Endothelial cell of umbilical vein (primary cell): ENCODE measurements around the gene SLC44A1. TPM values are rescaled to one million over a fixed set of nuclear protein-coding genes. Genes with fewer than 3 reads are reported as not detected.

Experiments
- BruUV-seq: library from RNA; stranded (reverse); fragments of 400-500 nt; replicated peaks from 2 replicates; lab custom pipeline; 2021; lab: Mats Ljungman, UMichigan
- CTCF ChIA-PET: fragments of 300-600, 350-600 bp; sonication (Branson Sonifier 250); formaldehyde crosslinking; loops from one replicate; lab custom pipeline; 2021; ENCODE audit warnings: antibody characterized with exemption, inconsistent platforms; lab: Charles Lee
- POLR2A ChIA-PET: fragments of 300-600, 350-600 bp; sonication (Branson Sonifier 250); formaldehyde crosslinking; loops from one replicate; lab custom pipeline; 2021; ENCODE audit warnings: antibody characterized with exemption, inconsistent platforms; lab: Charles Lee
- DNase-seq: peaks from one replicate; pipeline ENCODE4 v3.0.0-alpha.2; 2011; ENCODE audit warnings: low read depth, low spot score
- FAIRE-seq: peaks from 2 replicates; lab custom pipeline; 2011; peaks lifted over from hg19 to GRCh38; lab: Jason Lieb, UNC
- H2AFZ ChIP-seq: 2 replicates; pipeline ENCODE4 v1.6.0; 2012; ENCODE audit warnings: low read depth, low read length, control low read depth, inconsistent platforms
- H3K27ac ChIP-seq: 2 replicates; pipeline ENCODE4 v1.5.1; 2011; ENCODE audit warnings: low read depth, mild to moderate bottlenecking, control low read depth, low read length, moderate library complexity; ENCODE audit not compliant: insufficient read depth
- H3K27me3 ChIP-seq, 2 experiments: 2 replicates each; pipeline versions ENCODE4 v1.6.0 to v1.6.1; 2011; ENCODE audit warnings: low read length in 2 of 2, mixed read lengths in 1 of 2; ENCODE audit not compliant: control insufficient read depth in 2 of 2, insufficient read depth in 2 of 2
- H3K36me3 ChIP-seq, 2 experiments: 2 replicates in 1 of 2; 3 replicates in 1 of 2; pipeline ENCODE4 v1.5.1; 2011; ENCODE audit warnings: low read length in 2 of 2, mild to moderate bottlenecking in 1 of 2, moderate library complexity in 1 of 2; ENCODE audit not compliant: control insufficient read depth in 2 of 2, insufficient read depth in 2 of 2; ENCODE audit errors: extremely low read depth in 1 of 2
- H3K4me1 ChIP-seq: 3 replicates; pipeline ENCODE4 v1.5.1; 2011; ENCODE audit warnings: mild to moderate bottlenecking, low read length; ENCODE audit not compliant: control insufficient read depth, insufficient read depth; ENCODE audit errors: extremely low read depth
- H3K4me2 ChIP-seq: 2 replicates; pipeline ENCODE4 v1.6.1; 2011; ENCODE audit warnings: low read length, control low read depth, mixed read lengths; ENCODE audit not compliant: insufficient read depth
- H3K4me3 ChIP-seq, 3 experiments: fragments of 200-600 bp in 1 of 3; sonication (generic), shearing (Covaris generic) in 1 of 3; replicated peaks in 1 of 3; 2 replicates each; pipeline ENCODE4 v1.5.1; 2011 to 2016; ENCODE audit warnings: control low read depth in 3 of 3, low read length in 3 of 3, mild to moderate bottlenecking in 2 of 3, inconsistent platforms in 1 of 3, low read depth in 1 of 3, moderate library complexity in 1 of 3; ENCODE audit not compliant: insufficient read depth in 1 of 3
- H3K79me2 ChIP-seq: 2 replicates; pipeline ENCODE4 v1.6.0; 2012; ENCODE audit warnings: low read length, inconsistent platforms; ENCODE audit not compliant: control insufficient read depth, insufficient read depth
- H3K9ac ChIP-seq: replicated peaks from 2 replicates; pipeline ENCODE3; 2011; ENCODE audit warnings: low read length, control low read depth; ENCODE audit not compliant: insufficient read depth; ENCODE audit errors: extremely low read depth
- H3K9me1 ChIP-seq: replicated peaks from 3 replicates; pipeline ENCODE4 v1.6.0; 2011; ENCODE audit warnings: mild to moderate bottlenecking, low read length; ENCODE audit not compliant: control insufficient read depth, insufficient read depth; ENCODE audit errors: extremely low read depth
- H3K9me3 ChIP-seq: replicated peaks from 2 replicates; pipeline ENCODE4 v1.5.1; 2012; ENCODE audit warnings: low read length, inconsistent platforms; ENCODE audit not compliant: control insufficient read depth, insufficient read depth
- H4K20me1 ChIP-seq: replicated peaks from 2 replicates; pipeline ENCODE3; 2011; ENCODE audit warnings: mild to moderate bottlenecking, low read length; ENCODE audit not compliant: control insufficient read depth, insufficient read depth; ENCODE audit errors: extremely low read depth
- EZH2 ChIP-seq: IDR thresholded peaks from 2 replicates; pipeline ENCODE4 v1.6.1; 2012; ENCODE audit warnings: borderline replicate concordance, low read depth, mild to moderate bottlenecking, moderate library complexity, low read length, inconsistent platforms; ENCODE audit not compliant: severe bottlenecking
- FOS ChIP-seq: IDR thresholded peaks from 2 replicates; pipeline ENCODE4 v1.6.1; 2011; ENCODE audit warnings: mild to moderate bottlenecking, low read length, moderate library complexity, borderline replicate concordance; ENCODE audit not compliant: insufficient read depth
- GATA2 ChIP-seq: IDR thresholded peaks from 2 replicates; pipeline ENCODE4 v1.7.0; 2011; ENCODE audit warnings: low read depth, mild to moderate bottlenecking, moderate library complexity, mixed read lengths, low read length; ENCODE audit not compliant: insufficient read length, insufficient read depth
- JUN ChIP-seq: IDR thresholded peaks from 2 replicates; pipeline ENCODE4 v1.6.1; 2011; ENCODE audit warnings: borderline replicate concordance, low read depth; ENCODE audit not compliant: insufficient read length, insufficient read depth
- MAX ChIP-seq: IDR thresholded peaks from 2 replicates; pipeline ENCODE4 v1.6.1; 2011; ENCODE audit not compliant: insufficient read depth, insufficient read length
- MYC ChIP-seq: IDR thresholded peaks from one replicate; pipeline ENCODE4 v1.6.1; 2011; ENCODE audit warnings: mild to moderate bottlenecking, low read depth, low read length
- POLR2A ChIP-seq: IDR thresholded peaks from 2 replicates; pipeline ENCODE4 v1.6.1; 2012; ENCODE audit warnings: low read depth, mild to moderate bottlenecking, control low read depth, low read length
- POLR2AphosphoS5 ChIP-seq: IDR thresholded peaks from 2 replicates; pipeline ENCODE4 v1.6.1; 2012; ENCODE audit warnings: low read depth, mild to moderate bottlenecking, control low read depth, low read length, moderate library complexity; ENCODE audit not compliant: insufficient read depth
- dilution Hi-C: fragments of 300-500 bp; cut with MboI; formaldehyde crosslinking; loops from one replicate; pipeline ENCODE4 v1.15.0; 2019; ENCODE audit warnings: low sequenced_read_pairs; ENCODE audit not compliant: extremely low pct_ligation_motif_present
- intact Hi-C: fragments of 100-400 bp; cut with micrococcal nuclease; formaldehyde crosslinking; loops from one replicate; pipeline ENCODE4 v1.10.0; 2022
- polyA plus RNA-seq, 4 experiments: library from polyadenylated mRNA; depleted of rRNA in 3 of 4; stranded (reverse) in 3 of 4; unstranded in 1 of 4; fragments of >200 nt; gene quantifications; 2 replicates each; pipeline versions ENCODE4 v1.2.1 to v1.2.3, GENCODE V29; 2011 to 2012; ENCODE audit warnings: missing spikeins in 1 of 4
- total RNA-seq: library from RNA; stranded (reverse); gene quantifications from 2 replicates; pipeline ENCODE4 v1.2.3, GENCODE V29; 2021
- TF ChIP-seq, protein P1 (sequence below), 2 donors: IDR thresholded peaks; 1 replicate in 1 of 2; 2 replicates in 1 of 2; pipeline ENCODE4 v1.5.1; 2011; ENCODE audit warnings: low read length in 2 of 2, mild to moderate bottlenecking in 2 of 2, moderate library complexity in 2 of 2, control low read depth in 1 of 2, inconsistent platforms in 1 of 2, low read depth in 1 of 2; ENCODE audit not compliant: insufficient read depth in 1 of 2; ENCODE audit errors: extremely low read depth in 1 of 2

The SLC44A1 gene
- total and polyA plus RNA-seq, 2 donors (not counting 3 experiments of a cell fraction or from before 2014, with no cell fraction given), result 16.1 to 37.7 TPM

- no peaks in the 10 kb centered on the region for H3K9me3 ChIP-seq
- CTCF ChIA-PET, result interaction anchor here (0.8 to 1.4 kb wide), 5 partner anchors 8 to 31 kb away, joined by 3 to 7 read pairs (median 3); no protein-coding TSS in a partner anchor
- H3K4me3 ChIP-seq, result no peak overlapping the region
- no TSS peak for BruUV-seq
- no peak overlapping the region for H3K4me2 ChIP-seq
- H3K4me1 ChIP-seq, result no peaks in the 10 kb centered on the region
- H3K27ac ChIP-seq, result no peak overlapping the region
- no peak overlapping the region for H3K9ac ChIP-seq
- TF ChIP-seq, protein P1, sequence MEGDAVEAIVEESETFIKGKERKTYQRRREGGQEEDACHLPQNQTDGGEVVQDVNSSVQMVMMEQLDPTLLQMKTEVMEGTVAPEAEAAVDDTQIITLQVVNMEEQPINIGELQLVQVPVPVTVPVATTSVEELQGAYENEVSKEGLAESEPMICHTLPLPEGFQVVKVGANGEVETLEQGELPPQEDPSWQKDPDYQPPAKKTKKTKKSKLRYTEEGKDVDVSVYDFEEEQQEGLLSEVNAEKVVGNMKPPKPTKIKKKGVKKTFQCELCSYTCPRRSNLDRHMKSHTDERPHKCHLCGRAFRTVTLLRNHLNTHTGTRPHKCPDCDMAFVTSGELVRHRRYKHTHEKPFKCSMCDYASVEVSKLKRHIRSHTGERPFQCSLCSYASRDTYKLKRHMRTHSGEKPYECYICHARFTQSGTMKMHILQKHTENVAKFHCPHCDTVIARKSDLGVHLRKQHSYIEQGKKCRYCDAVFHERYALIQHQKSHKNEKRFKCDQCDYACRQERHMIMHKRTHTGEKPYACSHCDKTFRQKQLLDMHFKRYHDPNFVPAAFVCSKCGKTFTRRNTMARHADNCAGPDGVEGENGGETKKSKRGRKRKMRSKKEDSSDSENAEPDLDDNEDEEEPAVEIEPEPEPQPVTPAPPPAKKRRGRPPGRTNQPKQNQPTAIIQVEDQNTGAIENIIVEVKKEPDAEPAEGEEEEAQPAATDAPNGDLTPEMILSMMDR (IDR thresholded peaks at IDR 0.05; ENCODE audit: extremely low read depth in 1 of 2, insufficient read depth in 1 of 2, low read depth in 1 of 2, low read length in 2 of 2), result peak in 1 of 2 donors; percentile 10
- no peak for TF ChIP-seq POLR2A
- no peak overlapping the region for H2AFZ ChIP-seq
- peaks cover 2% of the 10 kb centered on the region for H3K79me2 ChIP-seq
- intact Hi-C loops, result no loop called here
- peaks cover 0 to 2% of the 10 kb centered on the region in 2 experiments for H3K36me3 ChIP-seq
- no peaks in the 10 kb centered on the region for H3K27me3 ChIP-seq
- peak; percentile 15 for DNase-seq
- dilution Hi-C loops, result no loop called here
- H3K9me1 ChIP-seq, result no peaks in the 10 kb centered on the region
- H4K20me1 ChIP-seq, result no peaks in the 10 kb centered on the region
- POLR2A ChIA-PET, result no interaction called here
- no peak for FAIRE-seq
These were observed 230.9 kb downstream of the SLC44A1 start for GRCh38 chr9:105475302-105475701.

GRCh38 chr9:105479846-105480245, 235.4 kb downstream of the SLC44A1 start:
- FAIRE-seq (no peak), DNase-seq (no peak)
- Histone ChIP-seq H3K4me3 (no peak overlapping the region), H3K9me1 (no peaks in the 10 kb centered on the region), H3K4me2 (no peak overlapping the region), H4K20me1 (no peaks in the 10 kb centered on the region), H3K9ac (no peak overlapping the region), H3K4me1 (no peaks in the 10 kb centered on the region), H3K27ac (no peak overlapping the region), H3K27me3 (no peaks in the 10 kb centered on the region), H3K36me3 (no peaks in the 10 kb centered on the region), H3K9me3 (no peaks in the 10 kb centered on the region), H3K79me2 (peaks cover 6% of the 10 kb centered on the region), H2AFZ (no peak overlapping the region)
- POLR2A ChIA-PET, result interaction anchor here (0.7 kb wide), 1 partner anchor 74 kb away, joined by 3 read pairs; no protein-coding TSS in a partner anchor
- dilution Hi-C loops, result no loop called here
- TF ChIP-seq FOS (no peak), MAX (no peak), EZH2 (no peak), GATA2 (no peak), POLR2A (no peak), JUN (no peak), POLR2AphosphoS5 (no peak), MYC (no peak)
- TF ChIP-seq, protein P1 (IDR thresholded peaks at IDR 0.05; ENCODE audit: extremely low read depth in 1 of 2, insufficient read depth in 1 of 2, low read depth in 1 of 2, low read length in 2 of 2), result no peak
- intact Hi-C loops, result no loop called here
- CTCF ChIA-PET, result interaction anchor here (1.0 to 2.4 kb wide), 3 partner anchors 7 to 21 kb away, joined by 3 to 6 read pairs (median 4); no protein-coding TSS in a partner anchor
- no TSS peak for BruUV-seq
